GM12878 (cell line): Measurements from ENCODE around the gene SSBP4. TPM values are rescaled to one million over a fixed set of nuclear protein-coding genes. Genes with fewer than 3 reads are reported as not detected.

ENCODE experiments used
- ATAC-seq: fragments of 200-7000 bp; cut with Tn5 transposase; 3 replicates; pipeline ENCODE4 v1.9.1; 2020; ENCODE audit warnings: mild to moderate bottlenecking, moderate library complexity
- BruUV-seq: library from RNA; stranded (reverse); fragments of 400-500 nt; replicated peaks from 2 replicates; lab custom pipeline; 2021; lab: Mats Ljungman, UMichigan
- CTCF ChIA-PET: fragments of 300-600 bp; sonication (Branson Sonifier 250); formaldehyde crosslinking; extraction: SDS; loops from one replicate; lab custom pipeline; 2021; ENCODE audit warnings: inconsistent platforms; lab: Yijun Ruan, JAX
- POLR2A ChIA-PET: fragments of 350-600 bp; formaldehyde crosslinking; extraction: SDS; loops from one replicate; lab custom pipeline; 2021; ENCODE audit warnings: inconsistent platforms; lab: Charles Lee
- RAD21 ChIA-PET: fragments of 300-600 bp; sonication (Branson Sonifier 250); formaldehyde crosslinking; loops from one replicate; lab custom pipeline; 2023; ENCODE audit warnings: antibody characterized with exemption; ENCODE audit not compliant: unreplicated experiment; lab: Charles Lee
- SMC1A ChIA-PET: fragments of 300-600 bp; sonication (Branson Sonifier 250); formaldehyde crosslinking; loops from one replicate; lab custom pipeline; 2023; ENCODE audit not compliant: unreplicated experiment, uncharacterized antibody; lab: Charles Lee
- DNase-seq: peaks from one replicate; pipeline ENCODE4 v3.0.0-alpha.2; 2011; ENCODE audit warnings: low read depth, low spot score
- FAIRE-seq: peaks from 3 replicates; lab custom pipeline; 2011; peaks lifted over from hg19 to GRCh38; lab: Jason Lieb, UNC
- H2AFZ ChIP-seq: 2 replicates; pipeline ENCODE4 v1.6.0; 2011; ENCODE audit warnings: low read depth, low read length, control low read depth; ENCODE audit not compliant: control insufficient read depth
- H3K27ac ChIP-seq: 2 replicates; pipeline ENCODE4 v1.5.1; 2011; ENCODE audit warnings: control low read depth; ENCODE audit not compliant: control insufficient read depth, insufficient read depth
- H3K27me3 ChIP-seq, 2 experiments: replicated peaks in 1 of 2; 2 replicates each; pipeline versions ENCODE4 v1.6.0 to v1.6.1; 2011; ENCODE audit warnings: low read length in 1 of 2; ENCODE audit not compliant: control insufficient read depth in 2 of 2, insufficient read depth in 2 of 2
- H3K36me3 ChIP-seq, 2 experiments: 2 replicates each; pipeline ENCODE4 v1.5.1; 2011; ENCODE audit warnings: low read length in 1 of 2; ENCODE audit not compliant: control insufficient read depth in 2 of 2, insufficient read depth in 2 of 2
- H3K4me1 ChIP-seq: 2 replicates; pipeline ENCODE4 v1.6.1; 2011; ENCODE audit warnings: mild to moderate bottlenecking, low read length, moderate library complexity, mixed read lengths; ENCODE audit not compliant: control insufficient read depth, insufficient read depth
- H3K4me2 ChIP-seq: 2 replicates; pipeline ENCODE4 v1.6.0; 2011; ENCODE audit warnings: control low read depth; ENCODE audit not compliant: control insufficient read depth, insufficient read depth
- H3K4me3 ChIP-seq: fragments of 200-600 bp; sonication (generic); 2 replicates; pipeline ENCODE4 v1.5.1; 2016
- H3K79me2 ChIP-seq: 2 replicates; pipeline ENCODE4 v1.6.0; 2011; ENCODE audit warnings: low read length; ENCODE audit not compliant: control insufficient read depth, insufficient read depth
- H3K9ac ChIP-seq: 2 replicates; pipeline ENCODE4 v1.8.0; 2011; ENCODE audit warnings: low read length, control low read depth, mixed read lengths; ENCODE audit not compliant: control insufficient read depth, insufficient read depth
- H3K9me3 ChIP-seq: replicated peaks from 3 replicates; pipeline ENCODE4 v1.5.1; 2011; ENCODE audit warnings: mild to moderate bottlenecking, low read length; ENCODE audit not compliant: control insufficient read depth, insufficient read depth
- H4K20me1 ChIP-seq: 2 replicates; pipeline ENCODE4 v1.6.0; 2011; ENCODE audit not compliant: control insufficient read depth, insufficient read depth
- CBFB ChIP-seq: IDR thresholded peaks from 2 replicates; pipeline ENCODE4 v1.6.1; 2016; ENCODE audit warnings: antibody characterized with exemption, low read depth
- CHD2 ChIP-seq: IDR thresholded peaks from 2 replicates; pipeline ENCODE4 v1.6.1; 2011; ENCODE audit warnings: low read depth, low read length, improper control_type of control experiment, borderline replicate concordance
- HDGF ChIP-seq: fragments of 450-650 bp; IDR thresholded peaks from 2 replicates; pipeline ENCODE4 v1.6.1; 2016; ENCODE audit warnings: antibody characterized with exemption
- MYB ChIP-seq: fragments of 150-350 bp; IDR thresholded peaks from 2 replicates; pipeline ENCODE4 v1.6.1; 2014; ENCODE audit warnings: mild to moderate bottlenecking, low read depth, low read length, borderline replicate concordance
- NR2C1 ChIP-seq: fragments of 450-650 bp; IDR thresholded peaks from 2 replicates; pipeline ENCODE4 v1.6.1; 2017; ENCODE audit warnings: antibody characterized with exemption, mild to moderate bottlenecking, moderate library complexity
- POU2F2 ChIP-seq: IDR thresholded peaks from 3 replicates; pipeline ENCODE4 v1.6.1; 2011; ENCODE audit warnings: low read depth, mild to moderate bottlenecking, low read length, borderline replicate concordance
- SMAD5 ChIP-seq: IDR thresholded peaks from 2 replicates; pipeline ENCODE4 v1.6.1; 2016; ENCODE audit warnings: antibody characterized with exemption, low read depth
- SP1 ChIP-seq: IDR thresholded peaks from one replicate; pipeline ENCODE4 v1.6.1; 2011; ENCODE audit warnings: low read depth, low read length
- SREBF1 ChIP-seq: IDR thresholded peaks from 2 replicates; pipeline ENCODE4 v1.6.1; 2012; ENCODE audit warnings: mild to moderate bottlenecking, low read length
- TCF12 ChIP-seq: IDR thresholded peaks from 2 replicates; pipeline ENCODE4 v1.6.1; 2011; ENCODE audit warnings: low read depth, mild to moderate bottlenecking, low read length
- ZNF384 ChIP-seq: IDR thresholded peaks from 2 replicates; pipeline ENCODE4 v1.6.1; 2012; ENCODE audit warnings: low read depth, mild to moderate bottlenecking, low read length, improper control_type of control experiment, borderline replicate concordance
- ZSCAN29 ChIP-seq: fragments of 450-650 bp; IDR thresholded peaks from 2 replicates; pipeline ENCODE4 v1.6.1; 2017; ENCODE audit warnings: mild to moderate bottlenecking, moderate library complexity
- WGBS: methylation state at CpG from one replicate; pipeline ENCODE4 v1.1.6; 2016; ENCODE audit warnings: low lambda C conversion rate; ENCODE audit not compliant: insufficient replicate concordance, insufficient coverage; ENCODE audit errors: missing lambda C conversion rate; 5-methylcytosine and 5-hydroxymethylcytosine counted together
- in situ Hi-C: fragments of 300-500 bp; cut with MboI; formaldehyde crosslinking; loops from 9 replicates; pipeline ENCODE4 v1.14.3; 2018; ENCODE audit warnings: mixed read lengths
- intact Hi-C: fragments of 100-400 bp; cut with micrococcal nuclease; formaldehyde crosslinking; loops from one replicate; pipeline ENCODE4 v1.14.2; 2022; ENCODE audit not compliant: unreplicated experiment
- polyA plus RNA-seq, 11 experiments: library from polyadenylated mRNA; depleted of rRNA in 4 of 11; unstranded in 6 of 11; stranded (reverse) in 5 of 11; fragments of >200 nt; fragmentation: Nextera tagmentation in 4 of 11; fragmentation: Illumina TruSeq in 1 of 11; extraction: Ambion mirVana in 4 of 11; extraction: Trizol in 1 of 11; gene quantifications; 1 replicate in 1 of 11; 2 replicates in 10 of 11; pipeline versions ENCODE4 v1.2.1 to v1.2.3, GENCODE V29; 2011 to 2016; ENCODE audit warnings: inconsistent platforms in 2 of 11, missing spikeins in 2 of 11, low read depth in 1 of 11
- total RNA-seq, 4 experiments: library from RNA; depleted of rRNA in 3 of 4; stranded (reverse); fragments of >200 nt in 3 of 4; fragmentation: Illumina TruSeq in 1 of 4; extraction: Trizol in 1 of 4; gene quantifications; 2 replicates each; pipeline versions ENCODE4 v1.2.1 to v1.2.3, GENCODE V29; 2013 to 2021
- TF ChIP-seq, protein P1 (sequence below): IDR thresholded peaks from 2 replicates; pipeline ENCODE4 v1.6.1; 2012; ENCODE audit warnings: improper control_type of control experiment, low read depth, low read length; ENCODE audit not compliant: insufficient replicate concordance
- TF ChIP-seq, protein P2 (sequence below): IDR thresholded peaks from 2 replicates; pipeline ENCODE4 v1.6.1; 2011; ENCODE audit warnings: borderline replicate concordance, low read depth, mild to moderate bottlenecking, moderate library complexity, low read length; ENCODE audit not compliant: insufficient read depth, poor library complexity, severe bottlenecking
- TF ChIP-seq, protein P3 (sequence below): IDR thresholded peaks from 2 replicates; pipeline ENCODE4 v1.6.1; 2012; ENCODE audit warnings: low read depth, low read length, improper control_type of control experiment

Gene SSBP4
- total and polyA plus RNA-seq, 10 of the 15 experiments (the other 5 are each of a cell fraction or from before 2014, with no cell fraction given): 0.37 to 150 (median 38.9) TPM

DNA sequence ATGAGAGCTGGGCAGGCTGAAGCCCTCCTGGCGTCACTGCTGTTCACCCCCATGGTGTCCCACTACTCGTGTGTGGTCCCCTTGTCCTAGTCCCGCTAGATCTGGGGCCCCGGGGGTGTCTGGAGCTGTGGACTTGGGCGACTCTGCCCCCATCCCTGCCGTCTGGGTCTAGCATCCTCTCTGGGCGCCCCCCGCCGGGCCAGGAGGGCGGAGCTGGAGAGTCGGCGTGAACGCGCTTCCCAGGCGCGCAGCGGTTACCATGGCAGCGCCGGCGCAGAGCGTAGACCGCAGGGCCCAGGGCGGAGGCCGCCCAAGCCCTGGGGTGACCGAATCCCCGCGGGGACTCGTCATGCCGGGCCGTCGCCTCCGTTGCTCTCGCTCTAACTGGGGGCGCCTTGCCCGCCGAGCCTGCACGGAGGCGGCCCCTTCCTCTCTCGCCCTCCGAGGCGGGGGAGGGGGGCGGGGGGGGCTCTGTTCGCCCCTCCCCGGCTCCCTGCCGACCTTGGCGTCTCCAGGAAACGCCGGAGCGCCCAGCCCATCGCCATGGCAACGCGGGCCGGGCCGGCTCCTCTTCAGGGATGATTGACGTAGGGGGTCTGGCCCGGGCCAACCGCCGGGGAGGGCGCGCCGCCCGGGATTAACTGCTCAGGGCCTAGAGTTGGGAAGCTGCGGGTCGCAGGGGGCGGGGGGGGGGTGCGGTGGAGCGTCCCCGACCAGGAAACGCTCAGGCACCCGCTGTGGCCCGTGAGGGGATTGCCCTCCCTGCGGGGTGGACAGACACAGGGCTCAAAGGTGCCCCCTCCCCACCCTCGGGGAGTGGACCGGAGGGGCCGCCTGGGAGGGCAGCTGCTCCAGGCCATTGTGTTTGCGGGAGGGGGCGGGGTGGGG lies 9.8 kb downstream of the SSBP4 start:
- BruUV-seq: no TSS peak
- ChIA-PET RAD21 (interaction anchor here (1.0 to 1.8 kb wide), 3 partner anchors 11 to 14 kb away, joined by 4 to 6 read pairs (median 6); no protein-coding TSS in a partner anchor), POLR2A (interaction anchor here (1.6 kb wide), 1 partner anchor 10 kb away, joined by 6 read pairs; the partner anchor contains the start of gene SSBP4), CTCF (interaction anchor here (1.2 kb wide), 1 partner anchor 17 kb away, joined by 4 read pairs; no protein-coding TSS in a partner anchor), SMC1A (interaction anchor here (1.0 to 1.4 kb wide), 3 partner anchors 9 to 14 kb away, joined by 3 to 7 read pairs (median 3); partner anchors contain the start of gene SSBP4)
- no peak overlapping the region; the same call in 1 of the 2 replicates for H2AFZ ChIP-seq
- H3K9me3 ChIP-seq: no peaks in the 10 kb centered on the region
- peak overlapping the region; percentile 48 for H3K27ac ChIP-seq
- peak overlapping the region; percentile 35; the same call in 1 of the 2 replicates for H3K9ac ChIP-seq
- no peak for DNase-seq
- peak overlapping the region; percentile 86 for H3K4me2 ChIP-seq
- peaks cover 25% of the 10 kb centered on the region for H3K4me1 ChIP-seq
- in situ Hi-C loops (no loop called here), intact Hi-C loops (no loop called here)
- H3K4me3 ChIP-seq: peak overlapping the region; percentile 64
- peak; percentile 83 for ATAC-seq
- H3K36me3 ChIP-seq: peaks cover 0 to 5% of the 10 kb centered on the region in 2 experiments; a peak in 3 of 4 replicates
- H3K27me3 ChIP-seq: no peaks in the 10 kb centered on the region
- FAIRE-seq: peak; percentile 93
- H4K20me1 ChIP-seq: no peaks in the 10 kb centered on the region; the same call in 1 of the 2 replicates
- H3K79me2 ChIP-seq: peaks cover 19% of the 10 kb centered on the region
- WGBS: under 1% methylated on average over 36 of the region's 77 CpGs
- TF ChIP-seq, protein P1, sequence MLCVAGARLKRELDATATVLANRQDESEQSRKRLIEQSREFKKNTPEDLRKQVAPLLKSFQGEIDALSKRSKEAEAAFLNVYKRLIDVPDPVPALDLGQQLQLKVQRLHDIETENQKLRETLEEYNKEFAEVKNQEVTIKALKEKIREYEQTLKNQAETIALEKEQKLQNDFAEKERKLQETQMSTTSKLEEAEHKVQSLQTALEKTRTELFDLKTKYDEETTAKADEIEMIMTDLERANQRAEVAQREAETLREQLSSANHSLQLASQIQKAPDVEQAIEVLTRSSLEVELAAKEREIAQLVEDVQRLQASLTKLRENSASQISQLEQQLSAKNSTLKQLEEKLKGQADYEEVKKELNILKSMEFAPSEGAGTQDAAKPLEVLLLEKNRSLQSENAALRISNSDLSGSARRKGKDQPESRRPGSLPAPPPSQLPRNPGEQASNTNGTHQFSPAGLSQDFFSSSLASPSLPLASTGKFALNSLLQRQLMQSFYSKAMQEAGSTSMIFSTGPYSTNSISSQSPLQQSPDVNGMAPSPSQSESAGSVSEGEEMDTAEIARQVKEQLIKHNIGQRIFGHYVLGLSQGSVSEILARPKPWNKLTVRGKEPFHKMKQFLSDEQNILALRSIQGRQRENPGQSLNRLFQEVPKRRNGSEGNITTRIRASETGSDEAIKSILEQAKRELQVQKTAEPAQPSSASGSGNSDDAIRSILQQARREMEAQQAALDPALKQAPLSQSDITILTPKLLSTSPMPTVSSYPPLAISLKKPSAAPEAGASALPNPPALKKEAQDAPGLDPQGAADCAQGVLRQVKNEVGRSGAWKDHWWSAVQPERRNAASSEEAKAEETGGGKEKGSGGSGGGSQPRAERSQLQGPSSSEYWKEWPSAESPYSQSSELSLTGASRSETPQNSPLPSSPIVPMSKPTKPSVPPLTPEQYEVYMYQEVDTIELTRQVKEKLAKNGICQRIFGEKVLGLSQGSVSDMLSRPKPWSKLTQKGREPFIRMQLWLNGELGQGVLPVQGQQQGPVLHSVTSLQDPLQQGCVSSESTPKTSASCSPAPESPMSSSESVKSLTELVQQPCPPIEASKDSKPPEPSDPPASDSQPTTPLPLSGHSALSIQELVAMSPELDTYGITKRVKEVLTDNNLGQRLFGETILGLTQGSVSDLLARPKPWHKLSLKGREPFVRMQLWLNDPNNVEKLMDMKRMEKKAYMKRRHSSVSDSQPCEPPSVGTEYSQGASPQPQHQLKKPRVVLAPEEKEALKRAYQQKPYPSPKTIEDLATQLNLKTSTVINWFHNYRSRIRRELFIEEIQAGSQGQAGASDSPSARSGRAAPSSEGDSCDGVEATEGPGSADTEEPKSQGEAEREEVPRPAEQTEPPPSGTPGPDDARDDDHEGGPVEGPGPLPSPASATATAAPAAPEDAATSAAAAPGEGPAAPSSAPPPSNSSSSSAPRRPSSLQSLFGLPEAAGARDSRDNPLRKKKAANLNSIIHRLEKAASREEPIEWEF: no peak
- TF ChIP-seq POU2F2 (no peak), HDGF (peak; percentile 23; the same call in 1 of the 2 replicates), MYB (no peak), SP1 (peak; percentile 30), ZNF384 (no peak), NR2C1 (no peak), TCF12 (no peak), SMAD5 (no peak), SREBF1 (no peak), ZSCAN29 (no peak), CHD2 (no peak), CBFB (0 out of 2 replicates have a peak, but pooled peaks have one; percentile 13)
- TF ChIP-seq, protein P2, sequence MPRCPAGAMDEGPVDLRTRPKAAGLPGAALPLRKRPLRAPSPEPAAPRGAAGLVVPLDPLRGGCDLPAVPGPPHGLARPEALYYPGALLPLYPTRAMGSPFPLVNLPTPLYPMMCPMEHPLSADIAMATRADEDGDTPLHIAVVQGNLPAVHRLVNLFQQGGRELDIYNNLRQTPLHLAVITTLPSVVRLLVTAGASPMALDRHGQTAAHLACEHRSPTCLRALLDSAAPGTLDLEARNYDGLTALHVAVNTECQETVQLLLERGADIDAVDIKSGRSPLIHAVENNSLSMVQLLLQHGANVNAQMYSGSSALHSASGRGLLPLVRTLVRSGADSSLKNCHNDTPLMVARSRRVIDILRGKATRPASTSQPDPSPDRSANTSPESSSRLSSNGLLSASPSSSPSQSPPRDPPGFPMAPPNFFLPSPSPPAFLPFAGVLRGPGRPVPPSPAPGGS: peak; percentile 26
- TF ChIP-seq, protein P3, sequence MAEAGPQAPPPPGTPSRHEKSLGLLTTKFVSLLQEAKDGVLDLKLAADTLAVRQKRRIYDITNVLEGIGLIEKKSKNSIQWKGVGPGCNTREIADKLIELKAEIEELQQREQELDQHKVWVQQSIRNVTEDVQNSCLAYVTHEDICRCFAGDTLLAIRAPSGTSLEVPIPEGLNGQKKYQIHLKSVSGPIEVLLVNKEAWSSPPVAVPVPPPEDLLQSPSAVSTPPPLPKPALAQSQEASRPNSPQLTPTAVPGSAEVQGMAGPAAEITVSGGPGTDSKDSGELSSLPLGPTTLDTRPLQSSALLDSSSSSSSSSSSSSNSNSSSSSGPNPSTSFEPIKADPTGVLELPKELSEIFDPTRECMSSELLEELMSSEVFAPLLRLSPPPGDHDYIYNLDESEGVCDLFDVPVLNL: no peak
